ENCODE measurements around the gene VSNL1.

- TF ChIP-seq, protein P1, sequence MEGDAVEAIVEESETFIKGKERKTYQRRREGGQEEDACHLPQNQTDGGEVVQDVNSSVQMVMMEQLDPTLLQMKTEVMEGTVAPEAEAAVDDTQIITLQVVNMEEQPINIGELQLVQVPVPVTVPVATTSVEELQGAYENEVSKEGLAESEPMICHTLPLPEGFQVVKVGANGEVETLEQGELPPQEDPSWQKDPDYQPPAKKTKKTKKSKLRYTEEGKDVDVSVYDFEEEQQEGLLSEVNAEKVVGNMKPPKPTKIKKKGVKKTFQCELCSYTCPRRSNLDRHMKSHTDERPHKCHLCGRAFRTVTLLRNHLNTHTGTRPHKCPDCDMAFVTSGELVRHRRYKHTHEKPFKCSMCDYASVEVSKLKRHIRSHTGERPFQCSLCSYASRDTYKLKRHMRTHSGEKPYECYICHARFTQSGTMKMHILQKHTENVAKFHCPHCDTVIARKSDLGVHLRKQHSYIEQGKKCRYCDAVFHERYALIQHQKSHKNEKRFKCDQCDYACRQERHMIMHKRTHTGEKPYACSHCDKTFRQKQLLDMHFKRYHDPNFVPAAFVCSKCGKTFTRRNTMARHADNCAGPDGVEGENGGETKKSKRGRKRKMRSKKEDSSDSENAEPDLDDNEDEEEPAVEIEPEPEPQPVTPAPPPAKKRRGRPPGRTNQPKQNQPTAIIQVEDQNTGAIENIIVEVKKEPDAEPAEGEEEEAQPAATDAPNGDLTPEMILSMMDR (IDR thresholded peaks at IDR 0.05), result no peak
- no peak for TF ChIP-seq POLR2A (IDR thresholded peaks at IDR 0.05)
- no peak for TF ChIP-seq POLR2AphosphoS5 (IDR thresholded peaks at IDR 0.05)
Observed at GRCh38 chr2:17625446-17625845, 85.0 kb downstream of the VSNL1 start.
